GM19395 (cell line): ENCODE measurements around the gene CCL15.
"Not testable (repeated sequence)": the region's sequence is repeated elsewhere in the genome, so short reads cannot be mapped to it uniquely, and the experiment has no call there.

Experiments used
- ATAC-seq: cut with Tn5 transposase; IDR thresholded peaks from one replicate; pipeline ENCODE4 v1.9.1; 2021; ENCODE audit warnings: mild to moderate bottlenecking, moderate library complexity; ENCODE audit not compliant: unreplicated experiment

The CCL15 gene, protein sequence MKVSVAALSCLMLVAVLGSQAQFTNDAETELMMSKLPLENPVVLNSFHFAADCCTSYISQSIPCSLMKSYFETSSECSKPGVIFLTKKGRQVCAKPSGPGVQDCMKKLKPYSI

DNA sequence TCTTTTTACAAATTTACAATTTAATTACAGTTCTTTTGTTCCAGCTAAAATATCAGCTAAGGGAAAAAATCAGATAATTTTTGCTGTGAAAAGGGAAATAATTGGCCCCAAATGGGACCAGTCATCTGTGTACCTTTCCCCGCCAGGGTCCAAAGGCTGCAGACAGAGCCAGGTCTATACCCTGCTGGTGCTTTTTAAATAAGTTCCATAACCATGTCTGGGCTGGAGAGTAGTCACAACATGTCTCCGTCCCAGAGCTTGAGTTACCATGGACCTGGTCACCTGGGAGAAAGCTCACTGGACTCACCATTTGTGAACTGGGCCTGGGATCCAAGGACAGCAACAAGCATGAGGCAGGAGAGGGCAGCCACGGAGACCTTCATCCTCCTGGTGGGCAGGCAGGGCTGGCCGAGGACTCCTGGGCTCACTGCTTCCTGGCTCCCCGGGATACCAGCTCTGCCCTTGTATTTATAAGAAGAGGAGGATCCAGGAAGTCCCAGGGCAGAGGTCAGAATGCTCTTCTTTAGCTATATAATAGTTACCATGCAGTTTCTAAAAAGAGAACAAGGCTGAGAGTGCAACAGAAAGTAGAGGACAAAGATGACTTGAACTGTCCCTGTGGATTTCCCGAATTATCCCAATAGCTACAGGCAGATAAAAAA is at the start of gene CCL15:
Gene CCL15, minus strand, starts transcription at position 444 of the 662 bp plus-strand sequence. Its CDS starts 61 bp downstream, at position 383.
- ATAC-seq, result no peak

DNA sequence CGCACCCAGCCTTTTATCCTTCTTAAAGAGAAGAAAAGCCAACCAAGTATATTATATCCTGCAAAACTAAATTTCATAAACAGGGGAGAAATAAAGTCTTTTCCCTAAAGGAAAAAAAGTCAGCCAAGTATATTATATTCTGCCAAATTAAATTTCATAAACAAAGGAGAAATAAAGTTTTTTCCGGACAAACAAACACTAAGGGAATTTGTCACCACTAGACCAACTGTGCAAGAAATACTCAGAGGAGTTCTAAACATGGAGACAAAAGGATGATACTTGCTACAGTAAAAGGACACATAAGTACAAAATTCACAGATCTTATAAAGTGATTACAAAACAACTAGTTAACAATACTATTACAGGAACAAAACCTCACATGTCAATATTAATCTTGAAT is 48.3 kb upstream of the CCL15 start:
- ATAC-seq, result no peak

DNA sequence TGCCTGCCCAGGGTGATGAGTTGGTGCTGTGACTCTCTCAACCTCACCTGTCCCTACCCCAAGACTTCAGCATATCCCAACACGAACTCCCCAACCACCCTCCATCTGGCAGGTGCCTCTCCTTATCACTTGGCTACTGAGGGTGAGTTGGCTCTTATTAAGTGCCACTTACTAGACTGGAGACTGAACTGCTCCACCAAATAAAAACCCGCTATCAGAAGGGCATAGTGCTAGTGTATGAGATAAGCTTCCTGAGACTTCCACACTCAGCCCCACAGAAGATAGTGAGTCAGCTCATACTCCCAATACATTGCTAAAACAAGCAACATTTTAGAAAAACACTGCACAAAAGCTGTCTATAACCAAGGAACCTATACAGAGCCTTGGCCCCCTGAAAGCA is 46.7 kb upstream of the CCL15 start:
- no peak for ATAC-seq

DNA sequence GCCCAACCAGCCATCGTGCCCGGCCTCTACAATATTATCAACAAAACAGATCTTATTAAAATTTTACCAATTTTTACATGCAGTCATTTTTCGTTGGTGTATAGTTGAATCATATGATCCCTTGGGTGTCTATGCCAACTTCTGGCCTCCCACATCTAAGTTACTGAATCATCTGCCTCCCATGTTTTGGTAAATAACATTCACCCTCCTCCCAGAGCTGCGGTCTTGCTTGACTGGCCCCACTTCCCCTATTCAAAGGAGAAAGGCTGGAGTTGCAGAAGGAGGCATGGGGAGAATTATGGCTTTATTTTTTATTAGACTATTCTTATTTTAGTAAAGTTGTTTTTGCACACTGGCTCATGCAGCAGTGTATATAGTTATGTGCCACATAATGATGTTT is 34.9 kb upstream of the CCL15 start:
- ATAC-seq, result no peak

DNA sequence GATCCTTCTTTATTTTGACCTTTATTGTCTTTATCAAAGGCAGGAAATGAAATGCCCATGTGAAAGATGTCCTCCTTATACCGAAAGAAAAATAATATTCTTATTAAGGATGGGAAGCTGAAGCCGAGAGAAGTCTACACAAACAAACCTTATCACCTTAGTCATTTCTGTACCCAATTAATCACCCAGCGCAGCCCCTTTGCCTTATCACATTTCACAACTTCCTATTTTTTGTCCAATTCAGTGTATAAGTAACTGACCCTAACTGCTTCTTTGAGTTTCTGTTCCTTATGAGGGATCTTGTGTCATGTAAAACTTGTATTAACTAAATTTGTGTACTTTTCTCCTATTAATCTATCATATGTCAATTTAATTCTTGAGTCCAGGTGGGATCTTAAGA is 32.8 kb upstream of the CCL15 start:
- ATAC-seq, result no peak

DNA sequence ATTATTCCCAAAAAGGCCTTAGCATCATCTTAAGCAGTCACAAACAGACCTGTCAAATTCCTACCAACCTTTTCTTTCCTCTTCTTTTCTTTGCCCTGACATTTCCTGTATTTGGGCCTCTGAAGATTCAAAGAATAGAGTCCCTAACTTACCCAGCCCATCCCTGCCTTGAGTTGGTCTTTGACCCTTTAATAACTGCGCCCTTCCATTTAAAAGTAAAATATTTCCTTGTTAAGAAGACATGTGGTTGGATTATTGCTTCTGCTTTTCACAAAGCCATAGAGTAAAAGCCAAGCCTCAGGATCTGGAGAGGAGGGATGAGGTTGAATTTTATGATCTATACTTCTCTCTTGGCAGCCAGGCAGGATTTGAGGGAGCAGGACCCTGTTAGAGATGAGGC is 29.6 kb upstream of the CCL15 start:
- no peak for ATAC-seq

DNA sequence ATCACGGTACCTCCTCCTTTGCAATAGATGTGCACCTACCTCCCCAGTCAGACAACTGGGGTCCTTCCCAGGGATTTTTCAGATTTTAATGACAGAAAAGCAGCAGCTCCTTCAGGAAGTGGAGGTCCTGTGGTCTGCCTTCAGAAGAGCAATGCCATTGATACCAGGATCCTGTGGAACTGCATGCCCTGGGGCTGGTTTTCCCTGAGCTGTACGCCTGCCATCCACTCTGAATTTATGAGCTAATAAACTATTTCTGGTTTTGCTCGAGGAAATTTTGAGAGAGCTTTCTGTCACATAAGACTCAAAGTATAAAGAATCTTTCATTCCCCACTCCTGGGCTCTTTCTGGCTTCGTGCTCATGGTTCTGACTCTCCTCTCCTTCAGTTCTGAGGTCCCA is 26.4 kb upstream of the CCL15 start:
- no peak for ATAC-seq

DNA sequence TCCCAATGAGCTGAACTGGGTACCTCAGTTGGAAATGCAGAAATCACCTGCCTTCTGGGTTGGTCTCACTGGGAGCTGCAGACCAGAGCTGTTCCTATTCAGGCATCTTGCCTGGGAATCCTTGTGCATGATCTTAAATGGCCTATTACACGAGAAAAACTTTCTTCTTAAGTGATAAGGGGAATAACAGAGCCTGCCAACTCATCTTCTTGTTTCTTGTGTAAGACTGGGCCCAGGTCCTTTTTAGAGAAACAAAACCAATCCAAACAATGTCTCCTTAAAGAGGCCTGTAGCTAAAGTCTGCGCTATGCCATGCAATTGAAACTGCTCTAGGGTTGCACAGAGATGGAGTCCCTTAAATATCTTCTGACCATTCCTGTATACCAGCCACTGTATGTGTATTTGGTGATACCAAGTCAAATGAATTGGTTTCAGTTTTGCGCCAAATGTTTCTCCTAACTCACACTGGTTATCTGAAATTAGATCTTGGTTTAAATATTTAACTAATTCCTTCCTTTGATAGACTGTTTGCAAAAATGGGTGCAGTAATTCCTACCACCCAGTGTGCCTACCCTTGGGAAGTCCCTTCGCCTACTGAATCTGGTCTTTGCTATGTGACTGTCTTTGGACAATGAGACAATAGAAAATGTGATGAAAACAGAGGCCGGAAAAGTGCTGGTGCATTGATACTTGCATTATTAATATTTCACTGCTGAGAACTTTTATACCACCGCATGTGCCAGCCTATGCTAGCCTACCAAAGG is 22.9 kb upstream of the CCL15 start:
- ATAC-seq, result no peak

DNA sequence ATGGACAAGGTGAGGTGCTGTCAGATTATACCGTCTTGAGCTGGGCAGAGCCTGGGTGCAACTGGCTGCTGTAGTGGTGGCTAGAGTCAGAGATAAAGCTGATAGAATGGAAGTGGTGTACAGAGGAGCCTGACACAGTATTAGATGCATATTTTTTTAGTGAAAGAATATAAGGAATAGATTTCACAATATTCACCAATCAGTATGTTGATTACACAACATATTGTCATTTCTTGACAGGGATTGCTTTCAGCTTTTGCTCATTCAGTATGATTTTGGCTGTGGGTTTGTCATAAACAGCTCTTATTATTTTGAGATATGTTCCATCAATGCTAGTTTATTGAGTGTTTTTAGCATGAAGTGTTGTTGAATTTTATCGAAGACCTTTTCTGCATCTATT is 18.1 kb upstream of the CCL15 start:
- ATAC-seq, result no peak

DNA sequence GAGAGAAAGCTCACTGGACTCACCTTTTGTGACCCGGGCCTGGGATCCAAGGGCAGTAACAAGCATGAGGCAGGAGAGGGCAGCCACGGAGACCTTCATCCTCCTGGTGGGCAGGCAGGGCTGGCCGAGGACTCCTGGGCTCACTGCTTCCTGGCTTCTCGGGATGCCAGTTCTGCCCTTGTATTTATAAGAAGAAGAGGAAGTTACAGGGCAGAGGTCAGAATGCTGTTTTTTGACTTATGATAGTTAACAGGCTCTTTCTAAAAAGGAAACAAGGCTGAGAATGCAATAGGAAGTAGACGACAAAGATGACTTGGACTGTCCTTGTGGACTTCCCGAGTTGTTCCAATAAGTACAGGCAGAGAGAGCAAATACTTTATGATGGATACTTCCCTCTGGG is 16.4 kb upstream of the CCL15 start, which contains the start of gene CCL23:
Gene CCL23, minus strand, starts transcription at position 174 of the 400 bp plus-strand sequence. Its CDS starts 75 bp downstream, at position 99.
- no peak for ATAC-seq

DNA sequence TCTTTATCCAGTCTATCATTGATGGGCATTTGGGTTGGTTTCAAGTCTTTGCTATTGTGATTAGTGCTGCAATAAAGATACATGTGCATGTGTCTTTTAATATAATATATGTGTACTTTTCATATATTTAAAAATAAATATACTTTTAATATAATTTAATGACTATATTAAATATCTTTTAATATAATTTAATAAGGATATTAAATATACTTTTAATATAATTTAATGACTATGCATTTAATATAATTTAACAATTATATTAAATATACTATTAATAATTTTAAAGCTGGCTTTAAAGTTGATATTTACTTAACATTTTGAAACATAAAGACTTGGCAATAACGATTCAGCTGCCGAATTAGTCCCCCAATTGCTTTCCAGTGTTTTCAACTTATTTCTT is 15.2 kb upstream of the CCL15 start:
- ATAC-seq, result no peak

DNA sequence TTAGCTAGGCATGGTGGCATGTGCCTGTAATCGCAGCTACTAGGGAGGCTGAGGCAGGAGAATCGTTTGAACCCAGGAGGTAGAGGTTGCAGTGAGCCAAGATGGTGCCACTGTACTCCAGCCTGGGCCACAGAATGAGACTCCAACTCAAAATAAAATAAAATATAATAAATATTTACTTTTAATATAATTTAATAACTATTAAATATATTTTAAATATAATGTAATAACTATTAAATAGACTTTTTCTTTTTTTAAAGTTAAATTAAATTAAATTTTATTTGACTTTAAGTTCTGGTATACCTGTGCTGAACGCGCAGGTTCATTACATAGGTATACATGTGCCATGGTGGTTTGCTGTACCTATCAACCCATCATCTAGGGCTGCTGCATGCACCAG is 14.5 kb upstream of the CCL15 start:
- not testable (repeated sequence) for ATAC-seq

DNA sequence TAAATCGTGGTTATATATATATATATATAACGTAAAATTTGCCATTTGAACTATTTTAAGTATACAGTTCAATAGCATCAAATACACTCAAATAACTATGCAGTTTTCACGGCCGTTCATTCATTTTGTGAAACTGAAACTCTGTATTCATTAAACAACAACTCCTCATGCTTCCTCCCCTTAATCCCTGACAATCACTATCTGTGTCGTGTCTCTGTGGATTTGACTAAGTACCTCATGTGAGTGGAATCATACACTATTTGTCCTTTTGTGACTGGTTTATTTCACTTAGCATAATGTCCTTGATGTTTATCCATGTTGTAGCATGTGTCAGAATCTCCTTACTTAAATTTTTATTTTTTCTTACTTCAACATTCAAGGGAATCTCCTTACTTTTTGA is 13.6 kb upstream of the CCL15 start:
- ATAC-seq, result no peak

DNA sequence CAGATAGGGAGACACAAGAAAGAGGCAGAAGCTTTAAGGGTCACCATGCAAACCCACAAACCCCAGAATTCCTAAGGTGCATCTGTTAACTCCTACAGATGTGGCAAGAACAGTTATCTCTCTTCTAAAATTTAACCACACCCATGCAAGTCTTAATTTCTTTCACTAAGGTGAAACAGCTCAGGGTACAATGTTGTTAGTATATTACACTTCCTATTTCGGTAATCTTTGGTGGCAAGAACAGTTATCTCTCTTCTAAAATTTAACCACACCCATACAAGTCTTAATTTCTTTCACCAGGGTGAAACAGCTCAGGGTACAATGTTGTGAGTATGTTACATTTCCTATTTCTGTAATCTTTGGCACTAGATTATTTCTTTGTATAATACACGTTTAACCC is 9.8 kb upstream of the CCL15 start:
- no peak for ATAC-seq

DNA sequence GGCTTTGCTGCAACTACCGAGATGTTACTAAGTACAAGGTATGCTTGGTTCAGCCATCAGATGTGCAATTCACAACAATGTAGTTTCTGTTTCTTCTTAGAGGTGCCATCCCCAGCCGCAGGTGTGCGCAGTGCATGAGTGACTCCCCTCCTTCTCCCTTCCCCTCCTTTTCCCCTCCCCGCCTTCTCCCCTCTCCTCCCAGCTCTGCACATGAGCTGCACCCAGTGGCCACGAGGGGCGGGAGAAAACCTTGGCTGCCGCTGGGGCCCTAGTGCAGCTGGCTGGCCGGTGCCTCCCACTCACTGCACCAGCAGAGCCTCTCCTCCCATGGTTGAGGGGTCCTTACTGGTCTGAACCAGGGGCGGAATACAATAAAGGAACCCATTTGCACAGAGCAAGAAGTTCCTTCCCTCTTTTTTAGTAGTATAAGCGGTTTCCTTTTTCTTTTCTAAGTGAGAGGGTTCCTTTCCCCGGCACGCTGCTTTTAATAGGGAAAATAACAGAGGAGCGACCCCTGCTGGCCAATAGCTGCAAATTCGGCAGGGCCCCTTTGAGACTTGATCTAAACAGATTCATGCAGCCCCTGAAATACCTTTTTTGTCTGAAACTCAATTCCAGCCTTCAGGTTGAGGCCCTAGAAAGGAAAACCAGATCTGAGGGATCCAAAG is 7.8 kb upstream of the CCL15 start:
- ATAC-seq, result no peak

DNA sequence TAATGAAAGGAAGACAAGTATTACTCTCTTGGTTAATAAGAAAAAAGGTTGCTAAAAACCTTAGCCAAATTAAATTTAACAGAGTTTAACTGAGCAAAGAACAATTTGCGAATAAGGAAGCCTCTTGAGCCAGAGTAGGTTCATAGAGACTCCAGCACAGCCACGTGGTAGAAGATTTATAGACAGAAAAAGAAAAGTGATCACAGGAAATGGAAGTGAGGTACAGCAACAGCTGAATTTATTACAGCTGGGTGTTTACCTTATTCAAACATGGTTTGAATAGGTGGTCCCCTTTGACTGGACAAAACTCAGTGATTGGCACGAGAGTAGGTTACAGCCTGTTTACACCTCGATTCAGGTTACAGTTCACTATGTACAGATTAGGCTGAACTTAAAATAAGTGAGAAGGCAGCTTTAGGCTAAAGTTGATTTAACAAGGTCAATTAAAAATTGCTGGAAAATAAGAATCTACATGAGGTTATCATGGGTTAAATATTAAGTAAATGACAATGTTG is 3.3 kb upstream of the CCL15 start:
- ATAC-seq, result no peak

DNA sequence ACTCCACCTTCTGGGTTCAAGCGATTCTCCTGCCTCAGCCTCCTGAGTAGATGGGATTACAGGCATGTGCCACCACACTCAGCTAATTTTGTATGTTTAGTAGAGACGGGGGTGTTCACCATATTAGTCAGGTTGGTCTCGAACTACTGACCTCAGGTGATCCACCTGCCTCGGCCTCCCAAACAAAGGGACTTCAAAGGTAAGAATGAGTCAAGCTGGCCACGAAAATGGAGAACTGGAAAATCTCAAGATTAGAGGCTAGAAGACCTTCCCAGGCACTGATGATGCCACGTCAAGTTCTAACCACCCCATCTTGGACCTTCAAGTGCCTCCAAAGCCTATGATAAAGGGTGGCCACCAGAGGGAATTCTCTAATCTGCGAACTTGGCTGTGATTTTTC is 1.3 kb upstream of the CCL15 start:
- ATAC-seq, result no peak

DNA sequence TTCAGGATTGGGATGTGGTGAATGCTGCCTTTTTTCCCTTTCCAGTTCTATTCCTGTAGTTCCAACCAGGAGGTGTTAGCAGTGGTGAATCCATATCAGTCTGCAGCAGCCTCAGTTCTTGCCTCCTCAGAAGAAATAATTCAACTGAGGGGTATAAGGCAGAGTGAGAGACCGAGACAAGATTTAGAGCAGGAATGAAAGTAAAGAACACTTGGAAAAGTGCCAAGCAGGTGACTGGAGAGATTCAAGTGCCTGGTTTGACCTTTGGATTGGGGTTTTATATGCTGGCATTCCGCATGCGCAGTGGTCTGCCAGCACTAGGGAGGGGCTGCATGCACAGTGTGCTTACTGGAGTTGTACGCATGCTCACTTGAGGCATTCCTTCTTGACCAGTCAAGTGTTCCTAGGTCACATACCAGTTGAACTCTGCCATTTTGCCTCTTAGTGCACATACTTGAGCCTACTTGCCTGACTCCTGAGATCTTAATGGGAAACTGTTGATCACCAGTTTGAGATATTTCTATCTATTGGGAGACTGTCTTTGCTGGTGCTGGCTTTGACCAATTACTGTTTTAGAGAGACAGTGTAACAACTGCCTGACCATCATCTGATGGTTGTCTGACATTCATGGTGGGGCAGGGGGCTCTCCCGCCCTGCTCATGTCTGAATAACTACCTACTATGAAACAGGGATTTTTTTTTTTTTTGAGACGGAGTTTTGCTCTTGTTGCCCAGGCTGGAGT is 680 bp upstream of the CCL15 start:
- no peak for ATAC-seq

DNA sequence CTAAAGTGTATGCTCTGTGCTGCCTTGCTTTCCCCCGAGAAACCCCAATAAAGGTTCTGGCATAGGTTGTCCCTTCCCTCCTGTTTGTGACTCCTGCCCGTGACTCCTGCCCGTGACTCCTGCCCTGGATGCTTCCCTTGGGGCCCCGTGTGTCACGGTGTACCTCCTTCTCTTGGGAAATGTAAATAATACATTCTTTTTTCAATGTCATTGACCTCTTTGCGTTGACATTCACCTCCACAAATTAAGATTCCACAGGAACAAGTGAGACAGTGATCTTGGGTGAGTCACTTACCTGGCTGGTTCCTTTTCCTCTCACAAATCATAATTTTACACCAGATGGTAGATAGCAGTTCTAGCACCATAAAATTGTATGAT is 632 bp downstream of the CCL15 start:
- ATAC-seq, result no peak

DNA sequence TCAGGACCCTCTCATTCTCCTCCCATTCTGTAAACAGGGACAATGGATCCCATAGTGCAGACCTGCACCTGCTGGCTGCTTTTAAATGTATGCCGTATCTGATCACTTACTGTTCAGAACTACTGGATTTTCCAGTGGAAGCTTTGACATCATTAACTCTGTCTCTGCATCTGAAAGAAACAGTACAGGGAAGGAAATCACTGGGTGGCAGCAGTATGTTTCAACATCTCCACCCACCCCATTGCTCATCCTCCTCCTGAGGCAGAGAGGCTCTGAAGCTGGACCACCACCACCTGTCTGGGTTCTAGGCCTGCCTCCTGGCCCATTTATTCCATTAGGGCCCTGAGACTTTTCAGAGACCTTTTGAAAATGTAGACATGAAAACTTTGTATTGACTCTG is 2.6 kb downstream of the CCL15 start:
- ATAC-seq, result no peak

DNA sequence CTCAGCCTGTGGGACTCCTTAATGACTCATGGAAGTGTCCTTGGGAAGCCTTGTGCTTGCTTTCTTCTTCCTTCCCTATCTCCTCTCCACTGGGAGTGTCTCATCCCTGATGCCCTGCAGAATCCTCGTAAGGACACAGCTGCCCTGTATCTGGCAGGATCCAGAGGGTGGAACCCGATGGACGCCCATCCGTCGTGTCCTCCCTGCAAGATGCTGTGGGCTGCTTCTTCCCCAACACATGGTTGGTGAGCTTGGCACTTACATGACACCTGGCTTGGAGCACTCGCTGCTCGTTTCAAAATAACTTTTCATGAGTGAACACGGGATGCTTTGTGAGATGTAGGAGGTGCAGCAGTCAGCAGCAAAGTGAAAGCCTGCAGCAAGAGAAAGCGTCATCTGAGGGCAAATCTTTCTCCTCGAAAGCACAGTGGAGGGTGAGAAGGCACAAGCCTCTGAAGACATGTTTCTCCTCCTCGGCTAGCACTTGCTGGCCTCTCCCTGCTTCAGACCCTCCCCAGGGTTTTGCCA is 3.3 kb downstream of the CCL15 start:
- ATAC-seq, result no peak
